ENCODE results near the gene IRX3. TPM values are rescaled to one million over a fixed set of nuclear protein-coding genes. Genes with fewer than 3 reads are reported as not detected.

IRX3 gene
- total and polyA plus RNA-seq, 4 experiments from 2014 or later: not detected

GRCh38 chr16:54239456-54239855, 47.1 kb downstream of the IRX3 start:
- Histone ChIP-seq H3K9me3 (ENCODE audit: control insufficient read depth in 1 of 2, low read length in 2 of 2) (no peaks in the 10 kb centered on the region), H3K27me3 (ENCODE audit: insufficient read depth, low read length) (no peaks in the 10 kb centered on the region), H3K4me1 (ENCODE audit: insufficient read depth, low read length) (no peaks in the 10 kb centered on the region), H3K36me3 (ENCODE audit: insufficient read depth, low read length) (no peaks in the 10 kb centered on the region), H3K27ac (ENCODE audit: low read depth, low read length) (no peak overlapping the region), H3K4me3 (ENCODE audit: low read length in 2 of 2) (no peak overlapping the region)
- Mint-ChIP-seq H3K4me3 (no peak overlapping the region), H3K36me3 (no peaks in the 10 kb centered on the region), H3K4me1 (no peaks in the 10 kb centered on the region), H3K27ac (no peak overlapping the region), H3K9me3 (no peaks in the 10 kb centered on the region), H3K27me3 (peaks cover 3 to 8% of the 10 kb centered on the region in 2 donors)
- intact Hi-C loops (cut with micrococcal nuclease): no loop called here
- ChIA-PET CTCF (ENCODE audit: partially characterized antibody) (no interaction called here), POLR2A (ENCODE audit: partially characterized antibody) (no interaction called here)
- DNase-seq: no peak

- Mint-ChIP-seq H3K27ac (no peak overlapping the region), H3K4me1 (no peaks in the 10 kb centered on the region), H3K4me3 (no peak overlapping the region), H3K36me3 (no peaks in the 10 kb centered on the region), H3K9me3 (no peaks in the 10 kb centered on the region), H3K27me3 (peaks cover 3 to 6% of the 10 kb centered on the region in 2 donors)
- no peak overlapping the region for H3K4me3 ChIP-seq (ENCODE audit: low read length in 2 of 2)
- POLR2A ChIA-PET (ENCODE audit: partially characterized antibody): no interaction called here
- H3K27me3 ChIP-seq (ENCODE audit: insufficient read depth, low read length): no peaks in the 10 kb centered on the region
- DNase-seq: no peak
- CTCF ChIA-PET (ENCODE audit: partially characterized antibody): no interaction called here
- intact Hi-C loops (cut with micrococcal nuclease): no loop called here
- no peaks in the 10 kb centered on the region for H3K9me3 ChIP-seq (ENCODE audit: control insufficient read depth in 1 of 2, low read length in 2 of 2)
- no peaks in the 10 kb centered on the region for H3K4me1 ChIP-seq (ENCODE audit: insufficient read depth, low read length)
- H3K27ac ChIP-seq (ENCODE audit: low read depth, low read length): no peak overlapping the region
- no peaks in the 10 kb centered on the region for H3K36me3 ChIP-seq (ENCODE audit: insufficient read depth, low read length)
Measured at GRCh38 chr16:54236773-54237172, 49.8 kb downstream of the IRX3 start.

GRCh38 chr16:54233615-54234014, 53.0 kb downstream of the IRX3 start:
- CTCF ChIA-PET (ENCODE audit: partially characterized antibody): no interaction called here
- Mint-ChIP-seq H3K27me3 (peaks cover 6 to 7% of the 10 kb centered on the region in 2 donors), H3K4me3 (no peak overlapping the region), H3K4me1 (no peaks in the 10 kb centered on the region), H3K27ac (no peak overlapping the region), H3K9me3 (no peaks in the 10 kb centered on the region), H3K36me3 (no peaks in the 10 kb centered on the region)
- no peak for DNase-seq
- Histone ChIP-seq H3K4me1 (ENCODE audit: insufficient read depth, low read length) (no peaks in the 10 kb centered on the region), H3K27me3 (ENCODE audit: insufficient read depth, low read length) (no peaks in the 10 kb centered on the region), H3K9me3 (ENCODE audit: control insufficient read depth in 1 of 2, low read length in 2 of 2) (no peaks in the 10 kb centered on the region), H3K27ac (ENCODE audit: low read depth, low read length) (no peak overlapping the region), H3K36me3 (ENCODE audit: insufficient read depth, low read length) (no peaks in the 10 kb centered on the region), H3K4me3 (ENCODE audit: low read length in 2 of 2) (no peak overlapping the region)
- intact Hi-C loops (cut with micrococcal nuclease): no loop called here
- POLR2A ChIA-PET (ENCODE audit: partially characterized antibody): no interaction called here
